ENCODE results near the gene PLSCR1. TPM values are rescaled to one million over a fixed set of nuclear protein-coding genes. Genes with fewer than 3 reads are reported as not detected.
A peak's percentile ranks its signal among the peaks of the same experiment; 100 is the strongest.

PLSCR1 gene
- total and polyA plus RNA-seq, 2 experiments from 2014 or later: 62.7 to 78.3 TPM

- no peaks in the 10 kb centered on the region for H3K9me3 Mint-ChIP-seq
- H2AFZ ChIP-seq: no peak overlapping the region
- H3K79me2 ChIP-seq (replicated peaks; ENCODE audit: insufficient read depth): no peaks in the 10 kb centered on the region
- peaks cover 48% of the 10 kb centered on the region for H3K4me1 ChIP-seq (ENCODE audit: insufficient read depth)
- peaks cover 37% of the 10 kb centered on the region for H3K4me1 Mint-ChIP-seq
- TF ChIP-seq CREB1 (CRISPR knock-in tag; IDR thresholded peaks at IDR 0.05; ENCODE audit: low read depth) (no peak), ZNF462 (CRISPR knock-in tag; IDR thresholded peaks at IDR 0.05) (no peak), POLR2AphosphoS5 (IDR thresholded peaks at IDR 0.05; ENCODE audit: low read depth) (no peak), EZH2phosphoT487 (IDR thresholded peaks at IDR 0.05; ENCODE audit: unreplicated experiment) (no peak), ZNF114 (CRISPR knock-in tag; IDR thresholded peaks at IDR 0.05) (no peak), ZNF331 (CRISPR knock-in tag; IDR thresholded peaks at IDR 0.05; ENCODE audit: low read depth) (no peak), EZH2 (IDR thresholded peaks at IDR 0.05; ENCODE audit: low read depth, unreplicated experiment) (no peak), ETS1 (IDR thresholded peaks at IDR 0.05) (no peak), NANOG (IDR thresholded peaks at IDR 0.05; ENCODE audit: borderline replicate concordance) (no peak), STAT1 (IDR thresholded peaks at IDR 0.05; ENCODE audit: unreplicated experiment) (no peak)
- H3K4me2 ChIP-seq: peak overlapping the region; percentile 5; the same call in 1 of the 2 replicates
- peaks cover 9% of the 10 kb centered on the region for H3K27me3 Mint-ChIP-seq (ENCODE audit: insufficient read depth, low read depth, poor library complexity)
- no peak for DNase-seq (ENCODE audit: low spot score)
- no peak overlapping the region for H3K27ac Mint-ChIP-seq
- ATAC-seq: no peak
- H3F3A ChIP-seq (replicated peaks; ENCODE audit: low read depth): no peaks in the 10 kb centered on the region
- no peaks in the 10 kb centered on the region for H3K9me2 ChIP-seq (ENCODE audit: insufficient read depth)
- peaks cover 12% of the 10 kb centered on the region; the same call in 2 of the 3 replicates for H3K36me3 Mint-ChIP-seq (ENCODE audit: low read depth)
- H3K4me3 Mint-ChIP-seq: no peak overlapping the region
- H3K27me3 ChIP-seq (ENCODE audit: insufficient read depth): no peaks in the 10 kb centered on the region
- no peak overlapping the region for H3K4me3 ChIP-seq
- peak overlapping the region; percentile 20; the same call in 1 of the 2 replicates for H3K27ac ChIP-seq (ENCODE audit: low read depth)
- no peaks in the 10 kb centered on the region; the same call in 1 of the 2 replicates for H3K36me3 ChIP-seq (ENCODE audit: insufficient read depth)
- H4K20me1 ChIP-seq (replicated peaks; ENCODE audit: insufficient read depth): no peaks in the 10 kb centered on the region
Measured at GRCh38 chr3:146530609-146531008, 13.8 kb downstream of the PLSCR1 start.
